DND-41 (cell line): ENCODE results near the gene MICALL2.

ENCODE experiments used
- ATAC-seq: fragments of 200-7000 bp; cut with Tn5 transposase; 3 replicates; pipeline ENCODE4 v1.9.1; 2021; ENCODE audit warnings: low read depth; ENCODE audit not compliant: insufficient read depth
- DNase-seq: peaks from one replicate; pipeline ENCODE4 v3.0.0-alpha.2; 2020
- H2AFZ ChIP-seq: 2 replicates; pipeline ENCODE4 v1.6.0; 2012; ENCODE audit warnings: low read depth, low read length
- H3K27ac ChIP-seq: 2 replicates; pipeline ENCODE4 v1.5.1; 2012; ENCODE audit warnings: low read length, inconsistent platforms
- H3K27me3 ChIP-seq: fragments of 200-600 bp; sonication (generic); 2 replicates; pipeline ENCODE4 v1.6.0; 2012; ENCODE audit warnings: low read length, mild to moderate bottlenecking, inconsistent platforms; ENCODE audit not compliant: insufficient read depth, poor library complexity
- H3K36me3 ChIP-seq: 2 replicates; pipeline ENCODE4 v1.5.1; 2012; ENCODE audit warnings: low read length, inconsistent platforms; ENCODE audit not compliant: insufficient read depth
- H3K4me1 ChIP-seq: 2 replicates; pipeline ENCODE4 v1.5.1; 2012; ENCODE audit warnings: mild to moderate bottlenecking, low read length; ENCODE audit not compliant: insufficient read depth
- H3K4me2 ChIP-seq: 2 replicates; pipeline ENCODE4 v1.6.0; 2012; ENCODE audit warnings: mild to moderate bottlenecking, moderate library complexity, low read length, inconsistent platforms; ENCODE audit not compliant: insufficient read depth
- H3K4me3 ChIP-seq, 2 experiments: fragments of 200-600 bp in 1 of 2; shearing (Covaris generic) in 1 of 2; 2 replicates each; pipeline ENCODE4 v1.5.1; 2012 to 2016; ENCODE audit warnings: inconsistent platforms in 2 of 2, low read length in 2 of 2, mild to moderate bottlenecking in 2 of 2, low read depth in 1 of 2, moderate library complexity in 1 of 2
- H3K79me2 ChIP-seq: 2 replicates; pipeline ENCODE4 v1.6.0; 2012; ENCODE audit warnings: low read length, inconsistent platforms; ENCODE audit not compliant: insufficient read depth
- H3K9ac ChIP-seq: 2 replicates; pipeline ENCODE4 v1.6.0; 2012; ENCODE audit warnings: low read depth, mild to moderate bottlenecking, inconsistent platforms, low read length, moderate library complexity
- H3K9me3 ChIP-seq: 2 replicates; pipeline ENCODE4 v1.5.1; 2012; ENCODE audit warnings: low read length, moderate library complexity, mild to moderate bottlenecking, inconsistent platforms; ENCODE audit not compliant: insufficient read depth, severe bottlenecking
- H4K20me1 ChIP-seq: 2 replicates; pipeline ENCODE4 v1.6.0; 2012; ENCODE audit warnings: low read length; ENCODE audit not compliant: insufficient read depth
- CTCF ChIP-seq: IDR thresholded peaks from 2 replicates; pipeline ENCODE4 v1.5.1; 2012; ENCODE audit warnings: borderline replicate concordance, low read length, moderate library complexity, mild to moderate bottlenecking; ENCODE audit not compliant: poor library complexity, severe bottlenecking; ENCODE audit errors: extremely low read depth
- EZH2 ChIP-seq: IDR thresholded peaks from 3 replicates; pipeline ENCODE4 v1.6.1; 2012; ENCODE audit warnings: borderline replicate concordance, low read depth, mild to moderate bottlenecking, moderate library complexity, low read length, inconsistent platforms; ENCODE audit not compliant: severe bottlenecking

The MICALL2 gene

GRCh38 chr7:1483536-1484505 is 24.6 kb upstream of the MICALL2 start:
- no peaks in the 10 kb centered on the region for H3K4me1 ChIP-seq
- DNase-seq = no peak
- no peak overlapping the region for H3K4me3 ChIP-seq
- peaks cover 95% of the 10 kb centered on the region for H3K36me3 ChIP-seq
- H3K9me3 ChIP-seq = no peaks in the 10 kb centered on the region
- H3K27me3 ChIP-seq = no peaks in the 10 kb centered on the region
- no peak overlapping the region for H2AFZ ChIP-seq
- no peak for TF ChIP-seq CTCF
- TF ChIP-seq EZH2 = no peak
- no peak overlapping the region for H3K4me2 ChIP-seq
- no peaks in the 10 kb centered on the region for H3K79me2 ChIP-seq
- H3K9ac ChIP-seq = no peak overlapping the region
- peaks cover 20% of the 10 kb centered on the region for H4K20me1 ChIP-seq
- H3K27ac ChIP-seq = no peak overlapping the region
- ATAC-seq = no peak

GRCh38 chr7:1483079-1483478 is 23.8 kb upstream of the MICALL2 start:
- H4K20me1 ChIP-seq = peaks cover 14% of the 10 kb centered on the region; the same call in 1 of the 2 replicates
- H3K4me3 ChIP-seq = no peak overlapping the region
- no peaks in the 10 kb centered on the region for H3K27me3 ChIP-seq
- no peak overlapping the region for H3K27ac ChIP-seq
- H3K4me2 ChIP-seq = no peak overlapping the region
- no peak overlapping the region for H2AFZ ChIP-seq
- H3K36me3 ChIP-seq = peaks cover 95% of the 10 kb centered on the region
- no peak overlapping the region for H3K9ac ChIP-seq
- ATAC-seq = no peak
- H3K4me1 ChIP-seq = no peaks in the 10 kb centered on the region
- no peaks in the 10 kb centered on the region for H3K9me3 ChIP-seq
- DNase-seq = no peak
- no peak for TF ChIP-seq EZH2
- no peak for TF ChIP-seq CTCF
- H3K79me2 ChIP-seq = no peaks in the 10 kb centered on the region

GRCh38 chr7:1481300-1481699 is 22.0 kb upstream of the MICALL2 start:
- DNase-seq (no peak), ATAC-seq (no peak)
- Histone ChIP-seq H3K27ac (no peak overlapping the region), H3K9me3 (no peaks in the 10 kb centered on the region), H3K4me1 (no peaks in the 10 kb centered on the region), H3K36me3 (peaks cover 94% of the 10 kb centered on the region), H3K27me3 (no peaks in the 10 kb centered on the region), H4K20me1 (peaks cover 9% of the 10 kb centered on the region; the same call in 1 of the 2 replicates), H2AFZ (no peak overlapping the region), H3K4me3 (no peak overlapping the region), H3K79me2 (no peaks in the 10 kb centered on the region), H3K4me2 (no peak overlapping the region), H3K9ac (no peak overlapping the region)
- TF ChIP-seq EZH2 (no peak), CTCF (no peak)
